GM21381 (cell line): ENCODE measurements around the gene HTR1D.

ENCODE experiments used
- ATAC-seq: cut with Tn5 transposase; IDR thresholded peaks from one replicate; pipeline ENCODE4 v1.9.1; 2021; ENCODE audit warnings: mild to moderate bottlenecking, moderate library complexity; ENCODE audit not compliant: unreplicated experiment

The HTR1D gene

DNA sequence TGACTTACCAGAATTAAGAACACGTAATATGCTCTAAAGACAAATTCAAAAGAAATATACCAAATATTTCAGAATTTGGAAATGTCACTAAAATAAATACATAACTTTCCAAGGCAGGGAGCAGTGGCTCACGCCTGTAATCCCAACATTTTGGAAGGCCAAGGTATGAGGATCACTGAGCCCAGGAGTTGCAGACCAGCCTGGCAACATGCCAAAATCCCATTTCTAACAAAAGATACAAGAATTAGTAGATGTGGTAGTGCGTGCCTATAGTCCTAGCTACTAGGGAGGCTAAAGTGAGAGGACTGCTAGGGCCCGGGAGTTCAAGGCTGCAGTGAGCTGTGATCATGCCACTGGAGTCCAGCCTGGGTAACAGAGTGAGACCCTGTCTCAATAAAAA lies 60.4 kb downstream of the HTR1D start:
- no peak for ATAC-seq

DNA sequence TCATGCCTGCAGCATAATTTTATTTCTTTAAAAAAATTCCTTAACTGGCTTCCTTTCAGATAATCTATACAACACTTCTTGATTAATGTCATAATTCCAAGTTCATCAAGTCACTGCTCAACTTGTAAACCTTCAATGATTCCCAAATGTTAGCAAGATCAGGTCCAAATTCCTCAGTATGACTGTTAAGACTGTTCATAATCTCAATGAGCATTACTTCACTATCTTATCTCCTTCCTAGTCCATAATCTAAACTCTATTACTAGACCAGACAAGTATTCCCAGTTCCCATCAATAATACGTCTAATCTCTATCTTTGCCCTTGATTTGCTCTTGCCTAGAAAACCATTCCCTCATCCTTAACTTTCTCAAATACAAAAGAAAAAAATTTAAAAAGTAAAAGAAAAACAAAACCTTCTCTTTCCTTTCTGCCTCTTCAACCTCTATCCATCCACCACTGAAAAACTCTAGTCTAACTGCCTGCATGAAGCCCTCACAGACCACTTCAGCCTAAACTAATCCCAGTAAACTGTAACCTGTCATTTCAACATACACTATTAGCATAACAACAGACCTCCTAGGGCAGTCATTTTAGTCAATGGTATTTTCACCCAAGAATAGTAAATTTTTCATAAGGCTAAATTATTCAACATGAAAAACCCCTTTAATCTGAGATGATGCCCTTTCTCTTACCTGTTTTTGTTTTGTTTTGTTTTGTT lies 64.2 kb downstream of the HTR1D start:
- ATAC-seq = no peak

DNA sequence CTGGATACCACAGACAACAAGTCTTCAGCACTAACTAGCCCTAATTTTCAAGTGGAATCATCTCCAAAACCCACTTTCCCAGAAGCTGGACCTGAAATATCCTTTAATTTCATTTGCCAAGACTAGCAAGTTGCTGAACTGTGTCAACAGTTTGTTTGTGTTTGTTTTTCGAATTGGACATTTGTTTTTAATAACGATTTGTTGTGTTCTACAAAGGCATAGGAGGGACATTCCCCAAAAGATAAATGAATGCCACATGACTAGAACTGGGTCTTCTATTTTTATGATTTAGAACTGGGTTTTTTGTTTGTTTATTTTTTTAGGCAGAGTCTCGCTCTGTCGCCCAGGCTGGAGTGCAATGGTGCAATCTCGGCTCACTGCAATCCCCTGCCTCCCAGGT lies 66.6 kb downstream of the HTR1D start:
- no peak for ATAC-seq

DNA sequence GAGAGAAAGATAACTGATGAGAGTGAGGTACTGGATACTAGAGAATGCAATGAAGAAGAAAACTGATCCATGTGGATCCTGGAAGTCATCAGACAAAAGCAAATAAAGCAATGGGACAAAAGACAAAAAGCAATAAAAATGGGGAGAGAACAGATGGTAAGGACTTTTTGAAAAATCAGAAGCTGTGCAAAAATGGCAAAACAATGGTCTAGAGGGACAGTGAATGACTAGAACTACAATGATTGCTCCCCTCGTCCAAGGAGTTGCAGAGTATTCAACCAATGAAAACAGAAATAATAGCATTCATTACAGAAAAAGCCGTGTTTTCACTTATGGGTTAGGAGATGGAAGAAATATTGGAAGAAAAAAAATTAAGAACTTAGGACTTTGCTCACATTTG lies 67.2 kb downstream of the HTR1D start:
- no peak for ATAC-seq

DNA sequence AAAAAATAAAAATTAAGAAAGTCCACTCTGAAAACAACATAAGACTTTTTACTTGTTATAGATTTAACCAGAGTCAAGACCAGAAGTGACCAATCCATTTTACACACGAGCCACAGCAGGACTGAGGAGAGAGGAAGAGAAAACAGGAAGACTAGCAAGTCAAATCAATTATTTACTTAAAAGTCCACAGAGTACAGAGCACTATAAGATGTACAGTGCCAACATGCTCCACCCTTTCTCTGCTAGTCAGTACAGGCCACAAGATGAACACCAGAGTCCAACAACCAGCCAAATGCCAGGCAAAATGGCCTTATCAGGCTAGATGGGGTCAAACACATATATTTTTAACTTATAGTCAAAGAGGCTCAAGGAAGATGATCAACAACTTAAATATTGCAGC lies 68.2 kb downstream of the HTR1D start:
- ATAC-seq = peak; percentile 71

DNA sequence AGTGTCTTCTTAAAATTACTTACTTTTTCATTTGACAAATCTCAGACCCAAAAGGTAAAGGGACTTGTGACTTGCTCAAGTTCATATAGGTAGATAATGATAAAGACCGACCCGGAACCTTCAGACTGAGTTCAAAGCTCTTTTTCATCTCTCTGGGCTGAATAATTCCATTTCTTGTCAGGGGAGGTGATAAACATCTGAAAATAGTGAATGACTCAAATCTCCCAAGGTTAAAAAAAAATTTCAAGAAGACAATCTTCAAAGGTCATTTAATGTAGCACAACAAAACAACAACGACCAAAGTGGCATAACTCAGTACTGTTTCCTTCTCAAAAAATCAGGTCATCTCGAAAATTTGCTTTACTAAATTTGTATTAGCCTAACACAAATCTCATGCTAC lies 69.2 kb downstream of the HTR1D start:
- no peak for ATAC-seq
